OCI-LY7 (cell line): Measurements from ENCODE around the gene GRIP1. TPM values are rescaled to one million over a fixed set of nuclear protein-coding genes. Genes with fewer than 3 reads are reported as not detected.

Experiments used
- BruUV-seq: library from RNA; stranded (reverse); fragments of 400-500 nt; replicated peaks from 2 replicates; lab custom pipeline; 2021; lab: Mats Ljungman, UMichigan
- CTCF ChIA-PET: fragments of 300-600 bp; sonication (Branson Sonifier 250); formaldehyde crosslinking; loops from one replicate; lab custom pipeline; 2022; ENCODE audit warnings: antibody characterized with exemption; ENCODE audit not compliant: unreplicated experiment; lab: Charles Lee
- POLR2A ChIA-PET: fragments of 300-600 bp; sonication (Branson Sonifier 250); formaldehyde crosslinking; loops from one replicate; lab custom pipeline; 2022; ENCODE audit warnings: antibody characterized with exemption; lab: Charles Lee
- DNase-seq: peaks from one replicate; pipeline ENCODE4 v3.0.0-alpha.2; 2015; ENCODE audit warnings: low spot score
- H2AFZ ChIP-seq: fragments of 200-600 bp; sonication (generic), shearing (Covaris generic); 2 replicates; pipeline ENCODE4 v1.6.1; 2014; ENCODE audit warnings: mild to moderate bottlenecking, antibody characterized with exemption, low read length, moderate library complexity
- H3K27ac ChIP-seq: fragments of 200-600 bp; sonication (generic); 2 replicates; pipeline ENCODE4 v1.5.1; 2014; ENCODE audit warnings: mixed run types, low read depth, mild to moderate bottlenecking, moderate library complexity, low read length, inconsistent platforms; ENCODE audit not compliant: poor library complexity, severe bottlenecking
- H3K36me3 ChIP-seq: fragments of 200-600 bp; sonication (generic); 2 replicates; pipeline ENCODE4 v1.6.1; 2014; ENCODE audit warnings: mild to moderate bottlenecking, antibody characterized with exemption, low read length, moderate library complexity, mixed read lengths; ENCODE audit not compliant: insufficient read depth
- H3K4me1 ChIP-seq: fragments of 200-600 bp; sonication (generic); 2 replicates; pipeline ENCODE4 v1.5.1; 2014; ENCODE audit warnings: mild to moderate bottlenecking, low read length; ENCODE audit not compliant: insufficient read depth, poor library complexity, severe bottlenecking
- H3K4me2 ChIP-seq: fragments of 200-600 bp; sonication (generic); 2 replicates; pipeline ENCODE4 v1.6.1; 2014; ENCODE audit warnings: mild to moderate bottlenecking, low read length
- H3K4me3 ChIP-seq: fragments of 200-600 bp; sonication (generic); 2 replicates; pipeline ENCODE4 v1.5.1; 2014; ENCODE audit warnings: mild to moderate bottlenecking, low read depth, low read length; ENCODE audit not compliant: poor library complexity, severe bottlenecking
- H3K79me2 ChIP-seq: fragments of 200-600 bp; sonication (generic); 2 replicates; pipeline ENCODE4 v1.6.1; 2016; ENCODE audit warnings: low read depth, mild to moderate bottlenecking, low read length, moderate library complexity, mixed read lengths; ENCODE audit not compliant: insufficient read depth
- H3K9me2 ChIP-seq: fragments of 200-600 bp; sonication (generic); 2 replicates; pipeline ENCODE4 v1.6.1; 2016; ENCODE audit warnings: mild to moderate bottlenecking, low read length, mixed read lengths; ENCODE audit not compliant: insufficient read depth
- H3K9me3 ChIP-seq: fragments of 200-600 bp; sonication (generic); 2 replicates; pipeline ENCODE4 v1.6.1; 2014; ENCODE audit warnings: mild to moderate bottlenecking, mixed run types, low read length, mixed read lengths
- H4K20me1 ChIP-seq: fragments of 200-600 bp; sonication (generic); 2 replicates; pipeline ENCODE4 v1.6.1; 2014; ENCODE audit warnings: mild to moderate bottlenecking, antibody characterized with exemption, low read length, moderate library complexity, mixed read lengths; ENCODE audit not compliant: insufficient read depth
- CTCF ChIP-seq: fragments of 200-600 bp; sonication (generic); conservative IDR thresholded peaks from 2 replicates; pipeline ENCODE4 v1.5.1; 2014; ENCODE audit warnings: mild to moderate bottlenecking, antibody characterized with exemption, low read length, moderate library complexity, mixed read lengths
- EZH2phosphoT487 ChIP-seq: fragments of 200-600 bp; sonication (generic); IDR thresholded peaks from 2 replicates; pipeline ENCODE4 v1.6.1; 2018; ENCODE audit warnings: low read depth, borderline replicate concordance, mild to moderate bottlenecking, mixed run types, antibody characterized with exemption, low read length, moderate library complexity, mixed read lengths
- intact Hi-C: fragments of 100-400 bp; cut with micrococcal nuclease; formaldehyde crosslinking; loops from one replicate; pipeline ENCODE4 v1.10.0; 2022; ENCODE audit not compliant: unreplicated experiment
- total RNA-seq, 2 experiments: library from RNA; depleted of rRNA in 1 of 2; stranded (reverse); fragments of >200 nt in 1 of 2; shearing (Covaris generic) in 1 of 2; gene quantifications; 2 replicates each; pipeline ENCODE4 v1.2.3, GENCODE V29; 2014 to 2022

Gene GRIP1
- total RNA-seq, 2 experiments from 2014 or later: 4.1 to 7.6 TPM

GRCh38 chr12:66637699-66638301 lies 41.1 kb downstream of the GRIP1 start:
- H3K27ac ChIP-seq: no peak overlapping the region
- POLR2A ChIA-PET: interaction anchor here (0.6 to 6.5 kb wide), 5 partner anchors 10 to 186 kb away, joined by 3 to 53 read pairs (median 3); no protein-coding TSS in a partner anchor
- no peaks in the 10 kb centered on the region; the same call in 1 of the 2 replicates for H3K9me3 ChIP-seq
- H4K20me1 ChIP-seq: no peaks in the 10 kb centered on the region
- no TSS peak for BruUV-seq
- no peak overlapping the region for H3K4me2 ChIP-seq
- CTCF ChIA-PET: interaction anchor here (1.3 kb wide), 1 partner anchor 35 kb away, joined by 4 read pairs; no protein-coding TSS in a partner anchor
- no peaks in the 10 kb centered on the region for H3K36me3 ChIP-seq
- intact Hi-C loops: no loop called here
- no peaks in the 10 kb centered on the region for H3K79me2 ChIP-seq
- no peaks in the 10 kb centered on the region for H3K9me2 ChIP-seq
- no peak for TF ChIP-seq CTCF
- no peak for TF ChIP-seq EZH2phosphoT487
- no peak overlapping the region for H3K4me3 ChIP-seq
- DNase-seq: no peak
- H2AFZ ChIP-seq: no peak overlapping the region; the same call in 1 of the 2 replicates
- H3K4me1 ChIP-seq: peaks cover 8% of the 10 kb centered on the region

GRCh38 chr12:66636771-66637170 lies 42.1 kb downstream of the GRIP1 start:
- Histone ChIP-seq H3K9me2 (no peaks in the 10 kb centered on the region), H3K79me2 (no peaks in the 10 kb centered on the region), H3K4me2 (no peak overlapping the region), H4K20me1 (no peaks in the 10 kb centered on the region), H3K27ac (no peak overlapping the region), H3K9me3 (no peaks in the 10 kb centered on the region; the same call in 1 of the 2 replicates), H3K36me3 (no peaks in the 10 kb centered on the region), H2AFZ (peak overlapping the region; percentile 69; the same call in 1 of the 2 replicates), H3K4me1 (peaks cover 8% of the 10 kb centered on the region), H3K4me3 (no peak overlapping the region)
- intact Hi-C loops: no loop called here
- DNase-seq: no peak
- no TSS peak for BruUV-seq
- ChIA-PET POLR2A (interaction anchor here (0.7 to 6.5 kb wide), 6 partner anchors 9 to 59 kb away, joined by 3 to 53 read pairs (median 4); no protein-coding TSS in a partner anchor), CTCF (no interaction called here)
- no peak for TF ChIP-seq CTCF
- TF ChIP-seq EZH2phosphoT487: no peak

DNA sequence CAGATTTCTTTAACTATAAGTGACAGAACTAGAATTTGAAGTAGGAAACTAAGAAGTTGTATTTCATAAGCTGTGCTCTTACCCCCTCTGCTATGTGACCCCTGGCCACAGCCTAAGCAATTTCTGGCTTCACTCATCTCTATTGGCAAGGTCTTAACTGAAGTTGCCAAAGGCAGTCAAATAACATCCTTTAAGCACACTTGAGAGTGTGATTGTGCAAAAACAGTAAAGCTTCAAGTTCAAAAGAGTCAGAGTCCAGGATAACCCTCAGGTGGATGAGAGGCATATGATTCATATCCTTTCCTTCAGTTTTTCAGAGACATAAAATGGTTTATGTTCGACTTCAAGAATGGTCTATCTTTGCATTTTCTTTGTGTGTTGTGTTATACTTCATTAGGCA lies 45.2 kb downstream of the GRIP1 start:
- no peak overlapping the region for H3K4me3 ChIP-seq
- no peaks in the 10 kb centered on the region; the same call in 1 of the 2 replicates for H3K9me3 ChIP-seq
- ChIA-PET POLR2A (interaction anchor here (0.6 to 1.5 kb wide), 4 partner anchors 11 to 37 kb away, joined by 3 to 5 read pairs (median 4); no protein-coding TSS in a partner anchor), CTCF (no interaction called here)
- TF ChIP-seq CTCF (no peak), EZH2phosphoT487 (no peak)
- H3K36me3 ChIP-seq: no peaks in the 10 kb centered on the region
- H2AFZ ChIP-seq: 0 out of 2 replicates have a peak overlapping the region, but pooled peaks have one; percentile 22
- no TSS peak for BruUV-seq
- H3K4me2 ChIP-seq: no peak overlapping the region
- H3K4me1 ChIP-seq: peaks cover 6% of the 10 kb centered on the region
- DNase-seq: no peak
- H3K9me2 ChIP-seq: no peaks in the 10 kb centered on the region
- no peak overlapping the region for H3K27ac ChIP-seq
- no peaks in the 10 kb centered on the region for H4K20me1 ChIP-seq
- intact Hi-C loops: no loop called here
- H3K79me2 ChIP-seq: no peaks in the 10 kb centered on the region
